H1 (cell line): ENCODE measurements around the gene CPT1A. TPM values are rescaled to one million over a fixed set of nuclear protein-coding genes. Genes with fewer than 3 reads are reported as not detected.

ENCODE experiments used
- MAFK ChIP-seq: IDR thresholded peaks from 2 replicates; pipeline ENCODE4 v1.6.1; 2012; ENCODE audit warnings: low read depth, mild to moderate bottlenecking, improper control_type of control experiment, low read length
- polyA plus RNA-seq, 7 experiments: library from polyadenylated mRNA; depleted of rRNA in 3 of 7; stranded (reverse) in 5 of 7; unstranded in 2 of 7; fragments of >200 nt in 5 of 7; fragments of 200-250 nt in 2 of 7; gene quantifications; 1 replicate in 5 of 7; 2 replicates in 1 of 7; 4 replicates in 1 of 7; pipeline versions ENCODE4 v1.2.1 to v1.2.3, GENCODE V29; 2011 to 2013; ENCODE audit warnings: missing spikeins in 2 of 7, mixed read lengths in 2 of 7
- total RNA-seq: library from RNA; stranded (reverse); fragmentation: NEBNext Ultra II Directional; extraction: Animal tissue kit (Norgen Biotek cat#: 25700); gene quantifications from 2 replicates; pipeline ENCODE4 v1.2.1, GENCODE V29; 2021
- TF ChIP-seq, protein P1 (sequence below): IDR thresholded peaks from 2 replicates; pipeline ENCODE4 v1.6.1; 2012; ENCODE audit warnings: inconsistent platforms

CPT1A gene
- total and polyA plus RNA-seq, 2 of the 8 experiments (the other 6 are each of a cell fraction or from before 2014, with no cell fraction given), result 2.9 to 12.2 TPM

DNA sequence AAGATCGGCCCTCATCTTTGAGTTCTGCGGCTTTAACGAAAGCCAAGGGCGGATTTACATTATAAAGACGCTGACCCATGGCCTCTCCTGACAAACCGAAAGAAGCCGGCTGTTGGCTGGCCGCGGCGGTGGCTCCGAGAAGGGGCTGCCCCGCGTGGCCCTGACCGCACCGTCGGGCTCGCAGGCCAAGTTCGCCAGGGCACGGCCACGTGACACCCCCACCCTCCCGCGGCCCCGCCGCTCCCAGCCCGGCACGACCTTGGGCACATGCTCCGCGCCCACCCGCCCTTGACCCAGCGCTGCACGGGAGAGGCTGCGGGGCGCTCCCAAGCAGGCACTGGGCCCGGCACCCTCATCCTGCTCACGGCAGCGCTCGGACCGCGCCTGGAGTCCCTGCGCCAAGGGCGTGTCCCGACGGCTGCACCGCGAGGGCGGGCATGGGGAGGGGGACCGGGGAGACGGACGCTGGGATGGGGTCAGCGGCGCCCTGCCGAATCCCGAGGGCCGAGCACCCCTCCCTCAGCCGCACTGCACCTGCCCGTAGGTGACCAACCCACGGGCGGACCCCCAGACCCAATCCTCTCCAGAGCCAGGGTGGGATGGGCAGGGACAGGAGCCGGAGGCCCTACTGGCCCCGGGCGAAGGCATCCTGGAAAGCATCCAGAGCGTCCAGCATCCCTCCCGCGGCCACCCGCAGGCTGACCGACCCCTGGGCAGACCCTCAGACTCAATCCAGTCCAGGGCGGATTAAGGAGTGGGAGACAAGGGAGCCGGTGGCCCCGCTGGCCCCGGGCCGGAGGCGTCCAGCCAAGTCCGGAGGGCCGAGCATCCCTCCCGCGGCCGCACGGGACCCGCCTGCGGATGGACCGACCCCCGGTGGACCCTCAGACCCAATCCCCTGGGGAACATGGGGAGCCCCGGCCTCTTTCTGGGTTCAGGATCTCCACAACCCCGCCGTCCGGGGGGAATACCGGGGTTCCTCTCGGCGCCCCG, 759 bp downstream of the CPT1A start (continued):
- TF ChIP-seq, protein P1, sequence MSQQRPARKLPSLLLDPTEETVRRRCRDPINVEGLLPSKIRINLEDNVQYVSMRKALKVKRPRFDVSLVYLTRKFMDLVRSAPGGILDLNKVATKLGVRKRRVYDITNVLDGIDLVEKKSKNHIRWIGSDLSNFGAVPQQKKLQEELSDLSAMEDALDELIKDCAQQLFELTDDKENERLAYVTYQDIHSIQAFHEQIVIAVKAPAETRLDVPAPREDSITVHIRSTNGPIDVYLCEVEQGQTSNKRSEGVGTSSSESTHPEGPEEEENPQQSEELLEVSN, result no peak
- no peak for TF ChIP-seq MAFK
